GM19372 (cell line): ENCODE measurements around the gene RUNX2.

ENCODE experiments used
- ATAC-seq: cut with Tn5 transposase; IDR thresholded peaks from one replicate; pipeline ENCODE4 v1.9.1; 2021; ENCODE audit warnings: mild to moderate bottlenecking, low read depth, moderate library complexity; ENCODE audit not compliant: unreplicated experiment

Gene RUNX2

DNA sequence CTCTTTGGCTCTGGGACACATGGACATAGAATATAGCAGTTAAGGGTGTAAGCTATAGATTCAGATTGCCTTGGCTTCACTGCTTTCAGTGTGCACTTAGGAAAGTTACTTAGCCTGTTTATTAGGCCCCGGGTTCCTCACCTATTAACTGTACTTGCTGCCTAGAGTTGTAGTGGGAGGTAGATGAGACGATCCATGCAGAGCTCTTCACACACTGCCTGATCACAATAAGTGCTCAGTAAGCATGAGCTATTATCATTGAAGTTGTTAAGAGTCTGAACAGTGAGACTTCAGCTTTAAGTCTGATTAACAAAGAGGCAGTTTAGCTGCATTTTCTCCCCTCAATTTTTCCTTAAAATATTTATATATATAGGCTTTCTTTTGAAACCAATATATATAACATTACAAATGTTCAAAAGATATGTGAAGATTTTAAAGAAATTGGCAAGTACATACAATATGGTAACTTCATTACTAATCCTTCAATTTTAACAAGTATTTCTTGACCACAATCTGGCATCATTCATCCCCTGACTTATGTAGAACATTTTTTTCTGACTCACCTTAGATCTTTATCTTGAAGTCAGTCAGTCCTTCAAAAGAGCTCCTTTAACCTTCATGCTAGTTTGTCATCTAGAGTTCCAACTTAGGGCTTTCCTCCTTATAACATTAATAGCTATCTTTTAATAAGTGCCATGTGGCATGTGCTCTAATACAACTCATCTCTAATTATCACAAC, 70.1 kb downstream of the RUNX2 start:
- ATAC-seq = no peak

DNA sequence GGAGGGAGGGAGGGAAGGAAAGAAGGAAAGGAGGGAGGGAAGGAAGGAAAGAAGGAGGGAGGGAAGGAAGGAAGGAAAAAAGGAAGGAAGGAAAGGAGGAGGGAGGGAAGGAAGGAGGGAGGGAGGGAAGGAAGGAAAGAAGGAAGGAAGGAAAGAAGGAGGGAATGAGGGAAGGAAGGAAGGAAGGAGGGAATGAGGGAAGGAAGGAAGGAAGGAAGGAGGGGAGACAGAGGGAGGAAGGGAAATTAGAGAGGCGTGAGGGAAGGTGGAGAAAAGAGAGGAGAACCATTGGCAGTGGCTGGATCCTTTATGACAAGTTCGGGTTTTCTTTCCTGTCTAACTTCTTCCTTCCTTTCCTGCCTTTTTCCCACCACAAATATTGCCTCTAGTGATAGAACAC, 71.9 kb downstream of the RUNX2 start:
- ATAC-seq = no peak

DNA sequence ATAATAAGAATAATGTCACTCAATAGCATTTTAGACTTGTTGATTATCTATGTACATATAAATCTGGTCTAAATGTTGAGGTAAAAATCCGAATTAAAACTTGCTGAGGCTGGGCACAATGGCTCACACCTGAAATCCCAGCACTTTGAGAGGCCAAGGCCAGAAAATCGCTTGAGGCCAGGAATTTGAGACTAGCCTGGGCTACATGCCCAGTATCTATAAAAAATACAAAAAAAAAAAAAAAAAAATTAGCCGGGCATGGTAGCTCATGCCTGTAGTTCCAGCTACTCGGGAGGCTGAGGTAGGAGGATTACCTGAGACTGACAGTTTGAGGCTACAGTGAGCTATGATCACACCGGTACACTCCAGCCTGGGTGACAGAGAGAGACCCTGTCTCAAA, 83.8 kb downstream of the RUNX2 start:
- ATAC-seq = no peak

DNA sequence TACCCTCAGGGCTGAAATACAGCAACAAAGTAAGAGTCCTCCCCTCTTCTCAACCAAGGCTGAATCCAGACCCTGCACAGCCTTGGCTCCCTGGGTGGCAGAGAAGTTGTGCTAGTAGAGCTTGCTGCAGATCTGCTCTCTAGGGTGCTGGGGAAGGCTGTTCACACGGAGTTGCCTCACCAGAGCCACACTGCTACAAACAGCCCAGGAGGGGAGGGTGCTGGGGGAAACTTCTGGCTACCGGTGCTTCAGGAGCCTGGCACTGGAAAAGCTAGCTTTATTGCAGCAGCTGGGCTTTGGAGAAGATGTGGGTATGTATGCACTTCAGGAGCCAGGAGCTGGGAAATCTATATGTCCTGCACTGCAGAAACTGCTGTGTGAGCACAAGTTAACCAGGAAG, 87.2 kb downstream of the RUNX2 start:
- ATAC-seq = no peak

DNA sequence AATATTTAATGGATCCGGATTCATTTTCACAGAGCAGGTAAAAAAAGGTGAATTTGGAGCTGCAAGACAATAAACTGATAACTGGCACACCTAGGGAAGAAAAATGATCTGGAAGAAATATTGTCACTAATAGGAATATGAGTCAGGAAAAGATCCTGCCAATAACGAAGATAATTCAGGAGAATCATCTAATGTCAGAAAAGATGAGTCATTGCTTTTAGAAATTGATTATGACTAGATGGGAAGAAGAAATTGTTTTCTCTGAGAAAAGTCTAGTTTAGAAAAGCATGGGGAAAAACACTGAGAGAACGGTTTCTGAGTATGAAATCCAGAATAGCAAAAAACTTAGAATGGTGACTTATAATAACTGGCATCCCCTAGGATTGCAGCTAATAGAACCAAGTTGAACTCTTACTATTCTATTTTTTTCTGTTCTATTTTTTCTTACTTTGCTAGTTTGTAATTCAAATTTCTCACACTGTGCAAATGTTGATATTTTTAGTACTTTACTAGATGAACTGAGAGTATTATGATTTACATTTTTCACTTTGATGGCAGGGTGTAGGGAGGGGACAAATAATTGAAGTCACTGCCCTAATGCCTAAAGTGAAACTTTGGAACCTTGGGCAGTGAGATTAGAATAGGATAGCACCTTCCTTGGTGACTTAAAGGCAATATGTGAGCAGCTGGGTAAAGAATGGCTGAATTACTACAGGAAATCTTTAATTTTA, 87.8 kb downstream of the RUNX2 start:
- no peak for ATAC-seq

DNA sequence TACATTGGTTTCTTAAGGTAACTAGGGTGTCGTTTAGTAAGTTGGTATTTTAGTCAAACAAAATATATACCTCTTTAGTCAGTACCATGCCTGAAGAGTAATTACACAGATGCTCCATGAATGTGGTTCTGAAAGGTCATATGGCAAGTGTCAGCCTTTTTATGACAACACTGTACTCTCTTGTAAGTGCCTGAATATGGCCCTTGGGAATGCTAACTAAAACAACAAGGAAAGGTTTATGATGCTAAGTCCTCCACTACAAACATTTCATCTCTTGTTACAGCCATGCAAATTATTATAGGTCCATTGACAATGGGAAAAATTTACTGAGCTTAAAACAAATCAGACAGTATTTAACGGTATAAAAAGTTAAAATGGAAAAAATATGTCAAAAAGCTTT, 88.6 kb downstream of the RUNX2 start:
- ATAC-seq = no peak

DNA sequence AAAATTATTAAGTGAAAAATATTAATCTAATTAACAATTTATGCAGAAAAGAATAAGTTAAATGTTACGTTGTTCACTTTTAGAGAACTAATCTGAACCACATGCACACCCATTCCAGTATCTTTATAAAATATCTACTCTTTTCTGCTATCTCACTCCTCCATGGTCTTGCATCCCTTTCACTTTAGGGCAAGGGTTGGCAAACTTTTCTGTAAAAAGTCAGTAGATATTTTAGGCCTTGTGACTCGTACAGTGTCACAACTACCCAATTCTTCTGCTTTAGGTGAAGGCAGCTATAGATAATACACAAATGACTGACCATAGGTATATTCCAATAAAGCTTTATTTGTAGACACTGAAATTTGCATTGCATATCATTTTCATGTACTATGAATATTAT, 89.3 kb downstream of the RUNX2 start:
- ATAC-seq = no peak

DNA sequence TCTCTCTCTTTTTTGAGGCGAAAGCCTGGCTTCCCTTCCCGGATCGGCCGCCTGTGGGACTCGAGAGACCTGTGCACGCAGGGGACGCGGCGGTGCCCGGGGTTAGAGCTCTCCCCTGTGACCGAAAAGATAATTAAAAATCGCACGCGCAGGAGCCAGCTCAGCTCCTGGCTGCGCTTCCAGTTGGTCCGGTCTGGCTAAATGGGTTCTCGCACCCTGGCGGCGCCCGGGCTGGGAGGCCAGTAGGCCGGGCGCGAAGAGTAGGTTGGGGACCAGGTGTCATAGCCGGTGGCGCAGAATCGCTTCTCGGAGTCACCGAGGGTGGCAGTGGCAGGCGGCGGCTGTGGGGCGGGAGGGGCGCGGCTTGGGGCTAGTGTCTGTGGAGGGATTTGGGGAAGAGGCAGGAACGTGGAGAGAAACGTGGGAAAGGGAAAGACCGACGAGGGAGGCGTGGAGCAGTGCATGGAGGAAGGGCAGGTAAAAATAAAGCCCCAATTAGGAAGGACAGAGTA, 91.5 kb downstream of the RUNX2 start:
- no peak for ATAC-seq

DNA sequence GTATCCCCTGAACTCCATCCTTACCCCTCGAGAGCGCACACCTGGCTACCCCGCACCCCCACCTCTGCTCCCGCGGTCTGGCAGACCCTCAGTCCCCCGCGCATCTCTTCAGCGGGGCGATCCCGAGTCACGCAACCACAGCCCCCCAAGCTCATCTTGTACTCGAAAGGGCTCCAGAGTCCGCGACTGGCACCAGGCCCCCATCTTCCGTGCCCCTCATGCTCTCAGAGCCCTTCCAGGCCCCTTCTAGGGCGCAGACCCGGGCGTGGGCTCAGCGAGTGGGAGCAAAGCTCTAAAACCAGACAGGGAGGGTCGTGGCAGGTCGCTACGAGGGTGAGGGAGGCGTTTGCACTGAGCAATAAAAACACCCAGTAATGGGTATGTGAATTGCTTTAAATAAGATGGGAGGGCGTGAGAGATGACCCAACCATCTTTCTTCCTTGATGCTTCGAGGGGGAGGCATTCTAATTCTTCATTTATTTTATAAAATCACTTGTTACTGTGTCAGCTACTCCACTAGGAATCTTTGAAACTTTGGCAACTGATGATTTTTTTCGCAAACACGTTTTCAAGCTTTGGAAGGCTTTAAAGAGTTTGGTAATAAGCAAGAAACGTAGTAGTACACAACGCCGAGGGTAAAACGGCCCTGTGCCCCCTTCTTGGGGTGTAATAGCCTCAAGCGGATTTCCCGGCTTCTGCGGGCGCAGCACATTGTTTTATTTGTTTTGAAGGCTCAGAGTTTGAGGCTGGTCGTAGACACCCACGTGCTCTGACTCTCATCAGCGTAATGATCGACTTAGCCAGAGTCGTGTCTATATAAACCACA, 92.2 kb downstream of the RUNX2 start:
- no peak for ATAC-seq

DNA sequence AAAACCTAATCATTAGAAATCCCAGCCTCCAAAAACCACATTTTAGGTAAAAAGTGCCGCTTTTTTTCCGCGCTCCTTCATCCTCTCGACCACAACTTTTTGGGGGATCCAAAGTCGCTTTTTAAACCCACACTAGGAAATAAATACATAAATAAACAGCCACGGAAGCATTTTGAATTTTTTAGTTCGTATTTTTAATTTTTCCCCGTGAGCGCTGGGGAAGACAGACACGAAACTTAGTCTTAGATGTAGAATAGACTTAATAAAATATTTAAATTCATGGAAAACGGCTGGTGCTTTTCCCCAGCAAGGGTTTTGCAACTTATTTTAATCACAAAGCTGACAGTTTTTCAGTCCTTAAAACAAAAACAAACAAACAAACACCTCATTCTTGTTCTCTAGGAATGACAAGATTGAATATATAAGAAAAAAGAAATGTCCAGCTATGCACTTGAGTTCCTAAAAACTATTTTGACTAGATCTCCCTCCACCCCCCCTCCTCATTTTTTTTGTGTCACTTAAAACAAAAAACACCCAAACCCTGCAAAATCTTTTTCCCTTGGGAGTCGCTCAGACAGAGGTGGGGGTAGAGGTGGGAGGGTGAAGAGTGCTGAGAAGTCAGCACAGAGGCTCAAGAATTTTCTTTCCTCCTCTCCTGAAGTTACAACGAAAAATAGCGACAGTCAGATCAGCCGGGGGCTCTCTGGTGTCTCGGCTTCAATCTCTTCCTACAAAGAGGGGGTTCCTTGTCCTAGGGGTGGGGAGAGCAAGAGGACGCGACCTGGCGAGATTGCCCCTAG, 93.0 kb downstream of the RUNX2 start:
- no peak for ATAC-seq

DNA sequence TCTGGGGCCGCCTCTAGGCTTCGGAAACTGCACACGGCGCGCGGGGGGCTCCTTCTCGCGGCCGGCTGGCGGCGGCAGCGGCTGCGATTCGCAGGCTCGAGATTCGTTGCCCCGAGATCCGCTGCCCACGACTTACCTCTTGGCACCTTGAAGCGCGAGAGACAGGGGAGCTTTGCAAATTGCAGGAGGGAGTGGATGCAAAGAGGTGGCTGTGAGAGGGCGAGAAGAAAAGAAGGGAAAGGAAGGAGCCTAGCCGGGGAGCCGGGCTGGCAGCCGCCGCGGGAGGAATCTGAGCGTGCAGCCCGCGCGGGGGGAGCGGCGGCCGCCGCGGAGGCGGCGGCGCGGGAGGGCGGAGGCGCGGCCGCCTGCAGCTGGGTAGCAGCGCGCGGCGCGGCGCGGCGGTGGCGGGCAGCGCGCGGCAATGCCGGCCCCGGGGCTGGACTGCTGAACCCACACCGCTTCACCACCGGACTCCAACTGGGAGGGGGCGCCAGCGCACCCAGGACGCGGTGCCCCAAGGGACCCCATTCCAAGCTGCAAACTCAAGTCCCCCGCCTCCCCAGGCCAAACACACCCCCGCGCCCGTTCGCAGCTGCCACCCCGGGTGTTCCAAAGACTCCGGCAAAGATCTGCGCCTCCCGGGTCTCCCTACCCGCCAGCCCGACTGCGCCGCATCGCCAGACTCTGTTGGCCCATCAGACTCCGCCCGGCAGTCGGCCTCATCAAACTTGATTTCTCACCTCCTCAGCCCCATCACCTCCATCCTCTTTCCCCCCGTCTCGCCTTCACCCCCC, 93.8 kb downstream of the RUNX2 start:
- ATAC-seq = no peak

DNA sequence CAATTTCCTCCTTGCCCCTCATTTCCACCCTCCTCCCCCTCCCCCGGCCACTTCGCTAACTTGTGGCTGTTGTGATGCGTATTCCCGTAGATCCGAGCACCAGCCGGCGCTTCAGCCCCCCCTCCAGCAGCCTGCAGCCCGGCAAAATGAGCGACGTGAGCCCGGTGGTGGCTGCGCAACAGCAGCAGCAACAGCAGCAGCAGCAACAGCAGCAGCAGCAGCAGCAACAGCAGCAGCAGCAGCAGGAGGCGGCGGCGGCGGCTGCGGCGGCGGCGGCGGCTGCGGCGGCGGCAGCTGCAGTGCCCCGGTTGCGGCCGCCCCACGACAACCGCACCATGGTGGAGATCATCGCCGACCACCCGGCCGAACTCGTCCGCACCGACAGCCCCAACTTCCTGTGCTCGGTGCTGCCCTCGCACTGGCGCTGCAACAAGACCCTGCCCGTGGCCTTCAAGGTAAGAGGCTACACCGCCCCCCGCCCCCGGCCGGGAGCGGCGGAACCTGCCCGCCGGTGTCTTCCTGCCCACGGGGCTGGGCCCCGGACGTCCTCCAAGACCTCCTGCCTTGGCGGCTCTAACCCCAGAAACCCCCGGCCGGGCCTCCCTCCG, 94.5 kb downstream of the RUNX2 start:
- ATAC-seq = no peak

DNA sequence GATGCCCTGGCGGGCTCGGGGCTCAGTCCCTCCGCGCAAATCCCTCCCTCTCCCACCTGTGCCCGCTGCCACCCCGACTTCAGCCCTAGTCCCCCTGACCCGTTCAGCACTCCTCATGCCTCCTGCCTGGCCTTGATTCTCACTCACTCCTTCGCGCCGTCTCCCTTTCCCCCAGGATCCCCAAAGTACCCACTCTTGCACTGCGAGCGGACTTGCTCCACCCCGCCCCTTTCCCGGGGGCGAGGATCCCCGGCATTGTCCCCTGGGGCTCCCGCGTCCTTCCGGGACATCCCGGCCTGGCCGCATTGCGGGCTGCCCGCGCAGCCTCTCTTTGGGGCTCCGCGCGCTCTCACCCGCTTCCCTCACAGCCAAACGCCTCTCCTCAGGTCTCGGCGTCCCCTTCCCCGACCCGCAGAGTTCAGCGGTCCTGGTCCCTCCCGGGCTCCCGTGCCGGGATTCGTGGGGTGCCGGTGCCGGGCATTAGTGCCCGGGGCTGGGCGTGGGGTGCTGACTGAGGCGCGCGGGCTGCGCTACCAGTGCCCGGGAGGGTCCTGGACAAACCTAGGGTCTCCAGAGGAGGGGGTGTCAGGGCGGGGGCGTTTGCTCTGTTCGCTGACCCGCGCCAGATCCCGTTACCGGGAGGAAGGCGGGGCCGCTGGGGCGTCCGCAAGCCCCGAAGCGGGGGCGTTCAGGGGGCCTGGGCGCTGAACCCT, 95.1 kb downstream of the RUNX2 start:
- no peak for ATAC-seq

DNA sequence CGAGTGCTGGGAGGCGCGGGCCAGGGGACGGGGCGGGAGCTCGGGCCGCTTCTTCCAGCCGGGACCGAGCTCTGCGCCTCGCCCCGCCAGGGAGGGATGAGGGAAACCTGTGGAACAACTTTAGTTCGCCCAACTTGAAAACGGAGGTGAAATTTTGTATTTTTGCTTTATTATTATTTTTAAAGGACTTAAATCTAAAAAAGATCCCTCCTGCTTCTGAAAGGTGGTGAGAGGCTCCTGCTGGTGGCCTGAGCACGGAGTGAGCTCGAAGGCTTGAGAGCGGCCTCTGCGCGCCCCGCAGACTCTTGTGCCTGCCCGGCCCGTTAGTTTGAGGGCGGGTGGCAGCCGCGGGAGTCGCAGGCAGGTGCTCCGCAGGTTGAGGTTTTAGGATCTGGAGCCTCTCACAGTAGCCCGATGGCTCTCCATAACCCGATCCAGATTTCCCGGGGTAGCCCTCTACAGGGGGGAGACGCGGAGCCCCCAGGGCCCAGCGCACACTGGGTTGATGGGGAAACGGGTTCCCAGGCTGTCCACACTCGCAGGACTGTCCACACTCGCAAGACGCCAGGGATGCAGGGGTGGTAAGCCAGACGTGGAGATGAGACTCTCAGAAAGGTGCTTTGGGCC, 95.8 kb downstream of the RUNX2 start:
- ATAC-seq = no peak

DNA sequence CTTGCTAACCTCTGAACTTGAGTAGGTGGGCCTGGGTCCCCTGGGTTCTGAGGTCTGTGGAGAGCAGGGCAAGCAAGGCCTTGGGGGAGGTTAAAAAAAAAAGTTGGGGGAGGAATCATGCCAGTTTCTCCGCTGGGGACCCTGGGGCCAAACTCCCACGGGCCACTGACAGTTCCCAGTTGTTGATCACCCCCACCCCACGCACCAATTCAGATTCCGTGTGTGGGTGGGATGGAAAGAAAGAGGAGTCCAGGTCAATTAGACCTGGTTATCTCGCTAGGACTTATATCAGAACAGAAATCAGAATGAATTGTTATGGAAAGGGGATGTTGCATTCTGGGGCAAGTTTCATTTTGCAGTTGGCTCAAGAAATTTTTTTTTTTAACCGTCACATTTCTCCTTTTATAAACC, 96.3 kb downstream of the RUNX2 start:
- ATAC-seq = no peak

DNA sequence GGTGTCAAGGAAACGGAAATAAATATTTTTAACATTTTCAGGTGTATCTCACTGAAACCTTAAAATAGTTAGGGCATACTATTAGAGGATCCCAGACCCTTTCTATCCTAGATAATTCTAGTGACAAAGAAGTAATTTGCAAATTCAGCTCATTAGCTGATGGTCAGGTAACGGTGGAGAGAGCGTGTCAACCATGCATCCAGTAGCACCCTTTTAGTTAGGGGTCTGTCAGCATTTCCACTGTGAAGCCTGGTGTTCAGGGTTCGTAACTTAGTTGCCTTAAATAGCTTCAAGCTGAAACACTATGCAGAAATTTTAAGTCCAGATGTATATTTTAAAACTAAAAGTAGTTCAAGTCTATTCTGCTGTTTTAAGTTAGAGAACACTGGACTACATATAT, 98.1 kb downstream of the RUNX2 start:
- no peak for ATAC-seq

DNA sequence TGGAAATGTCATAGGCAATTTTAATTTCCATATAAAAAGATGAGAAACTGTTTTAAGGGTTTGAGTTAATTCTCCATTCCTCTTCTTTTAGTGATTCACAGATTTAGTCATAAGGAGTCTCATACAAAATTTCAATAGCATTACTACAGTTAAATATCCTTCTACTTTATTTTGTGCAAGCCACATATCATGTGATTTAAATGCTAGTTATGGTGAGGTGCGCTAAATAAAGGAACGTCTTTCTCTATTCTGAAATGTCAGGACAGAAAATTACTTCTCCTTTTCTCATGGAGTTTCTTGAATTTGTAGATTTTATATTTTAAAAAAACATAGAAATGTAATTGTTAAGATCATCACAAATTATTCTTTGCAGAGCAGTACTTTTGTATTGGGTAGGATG, 99.6 kb downstream of the RUNX2 start:
- ATAC-seq = no peak

DNA sequence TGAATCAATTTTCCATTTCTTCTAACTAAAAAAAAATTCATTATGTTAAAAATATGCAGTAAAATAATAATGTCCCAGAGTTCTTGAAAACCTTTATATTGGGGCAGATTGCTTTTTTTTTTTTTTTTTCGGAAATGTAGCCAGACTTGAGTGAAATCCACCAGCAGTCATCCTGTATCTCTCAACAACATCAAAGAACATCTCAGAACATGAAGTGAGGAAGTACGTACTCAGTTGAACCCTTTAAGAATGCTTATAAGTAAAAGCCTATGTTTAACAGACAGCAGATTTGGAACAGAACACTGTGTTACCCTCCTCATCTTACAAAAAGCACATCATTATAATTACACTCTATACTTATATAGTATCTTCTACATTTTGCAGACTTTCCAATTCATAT, 100.6 kb downstream of the RUNX2 start:
- no peak for ATAC-seq
